Adrenal gland (tissue), 12 donors: ENCODE data around the gene TPPP3. TPM values are rescaled to one million over a fixed set of nuclear protein-coding genes. Genes with fewer than 3 reads are reported as not detected.
"Not testable (repeated sequence)": the region's sequence is repeated elsewhere in the genome, so short reads cannot be mapped to it uniquely, and the experiment has no call there.

ENCODE experiments used
- DNase-seq, 7 donors: peaks; one replicate each; pipeline ENCODE4 v3.0.0-alpha.2; 2019 to 2020
- H3K27ac ChIP-seq, 5 donors: fragments of 200-600 bp; sonication (generic) in 4 of 5; 1 replicate in 3 of 5; 2 replicates in 2 of 5; pipeline versions ENCODE4 v1.5.1 to v1.8.0; 2016 to 2020; ENCODE audit warnings: mild to moderate bottlenecking in 1 of 5
- H3K27me3 ChIP-seq: fragments of 200-600 bp; 2 replicates; pipeline ENCODE4 v1.8.0; 2021
- H3K36me3 ChIP-seq, 2 donors: fragments of 200-600 bp; replicated peaks in 1 of 2; 1 replicate in 1 of 2; 2 replicates in 1 of 2; pipeline versions ENCODE4 v1.5.1 to v1.8.0; 2018 to 2022
- H3K4me1 ChIP-seq, 2 donors: fragments of 200-600 bp; replicated peaks in 1 of 2; 1 replicate in 1 of 2; 2 replicates in 1 of 2; pipeline versions ENCODE4 v1.5.1 to v1.8.0; 2018 to 2021
- H3K4me3 ChIP-seq, 4 donors: fragments of 200-600 bp; sonication (generic) in 3 of 4; one replicate each; pipeline ENCODE4 v1.5.1; 2016 to 2018
- H3K9me3 ChIP-seq, 3 donors: fragments of 200-600 bp; sonication (generic) in 1 of 3; replicated peaks in 1 of 3; 1 replicate in 2 of 3; 2 replicates in 1 of 3; pipeline versions ENCODE4 v1.5.1 to v1.8.0; 2016 to 2021
- POLR2A ChIP-seq, 2 donors: fragments of 450-650 bp; IDR thresholded peaks; one replicate each; pipeline ENCODE4 v1.6.1; 2017; ENCODE audit warnings: antibody characterized with exemption in 2 of 2, mild to moderate bottlenecking in 2 of 2, moderate library complexity in 1 of 2
- WGBS, 4 donors: extraction: QIAGEN DNeasy Blood & Tissue Kit in 2 of 4; methylation state at CpG; one replicate each; pipeline versions ENCODE4 v1.1.5 to v1.1.7; 2013 to 2017; 5-methylcytosine and 5-hydroxymethylcytosine counted together
- intact Hi-C, 2 donors: fragments of 100-400 bp; cut with DNase I; formaldehyde crosslinking; loops; one replicate each; pipeline versions ENCODE4 v1.14.1 to v1.15.0; 2022 to 2023
- polyA plus RNA-seq, 3 donors: library from polyadenylated mRNA; stranded (reverse); fragments of 200-250 nt in 2 of 3; fragments of 350-450 nt in 1 of 3; fragmentation: Illumina TruSeq in 1 of 3; extraction: RNeasy Lipid Tissue Mini Kit (QIAGEN cat#74804) in 1 of 3; gene quantifications; one replicate each; pipeline ENCODE4 v1.2.3, GENCODE V29; 2013 to 2014
- total RNA-seq, 9 donors: library from RNA; depleted of rRNA in 4 of 9; stranded (reverse); fragments of >200 nt in 4 of 9; fragments of 120-200 nt in 1 of 9; fragmentation: NEBNext Ultra II Directional in 1 of 9; extraction: Animal tissue kit (Norgen Biotek cat#: 25700) in 1 of 9; gene quantifications; one replicate each; pipeline versions ENCODE4 v1.1.0 to v1.2.4, GENCODE V29; 2013 to 2023
- TF ChIP-seq, protein P1 (sequence below), 6 experiments: fragments of 450-650 bp in 4 of 6; fragments of 200-600 bp in 2 of 6; sonication (generic) in 1 of 6; IDR thresholded peaks; 1 replicate in 5 of 6; 2 replicates in 1 of 6; pipeline versions ENCODE4 v1.5.1 to v1.8.0; 2016 to 2021; ENCODE audit warnings: antibody characterized with exemption in 6 of 6, mild to moderate bottlenecking in 2 of 6, moderate library complexity in 1 of 6
- donor health status: healthy with polysubstance abuse.
- donor health status: Bipolar disorder and iron deficiency.
- donor health status: DM: yes; HTN: yes; CAD: no.
- donor health status: DM: no; HTN: no; CAD: no.
- donor health status: DM: no; HTN: no; CAD: no.
- donor health status: DM: yes; HTN: yes; CAD: no.

The TPPP3 gene
- total and polyA plus RNA-seq, 12 donors: 1.1 to 22.7 (median 7.5) TPM; not detected in 1

DNA sequence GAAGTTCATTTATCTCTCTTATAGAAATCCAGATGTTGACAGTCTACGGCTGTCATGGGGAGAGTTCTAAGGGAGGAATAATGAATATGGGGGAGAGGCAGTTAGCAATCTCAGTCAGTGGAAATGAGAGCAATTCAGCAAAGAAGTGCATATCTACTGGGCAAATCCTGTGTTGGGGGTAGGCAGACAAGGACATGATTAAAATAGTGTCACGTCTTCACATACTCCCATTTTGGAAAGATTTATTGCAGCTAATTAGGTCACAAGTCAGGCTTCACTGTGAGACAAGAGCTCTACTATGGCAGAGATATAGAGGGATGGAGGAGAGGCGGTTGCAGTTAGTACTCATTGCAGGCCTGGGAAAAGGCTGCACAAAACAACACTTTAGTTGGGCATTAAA is 36.9 kb downstream of the TPPP3 start:
- Histone ChIP-seq H3K4me1 (no peaks in the 10 kb centered on the region), H3K36me3 (no peaks in the 10 kb centered on the region), H3K27ac (no peak overlapping the region), H3K27me3 (no peaks in the 10 kb centered on the region), H3K4me3 (no peak overlapping the region), H3K9me3 (no peaks in the 10 kb centered on the region)
- DNase-seq: no peak
- WGBS, 4 donors: 64 to 84% (median 74%) methylated on average over 3 of the region's 3 CpGs
- intact Hi-C loops: no loop called here
- no peak for TF ChIP-seq POLR2A (IDR thresholded peaks at IDR 0.05)
- TF ChIP-seq, protein P1, sequence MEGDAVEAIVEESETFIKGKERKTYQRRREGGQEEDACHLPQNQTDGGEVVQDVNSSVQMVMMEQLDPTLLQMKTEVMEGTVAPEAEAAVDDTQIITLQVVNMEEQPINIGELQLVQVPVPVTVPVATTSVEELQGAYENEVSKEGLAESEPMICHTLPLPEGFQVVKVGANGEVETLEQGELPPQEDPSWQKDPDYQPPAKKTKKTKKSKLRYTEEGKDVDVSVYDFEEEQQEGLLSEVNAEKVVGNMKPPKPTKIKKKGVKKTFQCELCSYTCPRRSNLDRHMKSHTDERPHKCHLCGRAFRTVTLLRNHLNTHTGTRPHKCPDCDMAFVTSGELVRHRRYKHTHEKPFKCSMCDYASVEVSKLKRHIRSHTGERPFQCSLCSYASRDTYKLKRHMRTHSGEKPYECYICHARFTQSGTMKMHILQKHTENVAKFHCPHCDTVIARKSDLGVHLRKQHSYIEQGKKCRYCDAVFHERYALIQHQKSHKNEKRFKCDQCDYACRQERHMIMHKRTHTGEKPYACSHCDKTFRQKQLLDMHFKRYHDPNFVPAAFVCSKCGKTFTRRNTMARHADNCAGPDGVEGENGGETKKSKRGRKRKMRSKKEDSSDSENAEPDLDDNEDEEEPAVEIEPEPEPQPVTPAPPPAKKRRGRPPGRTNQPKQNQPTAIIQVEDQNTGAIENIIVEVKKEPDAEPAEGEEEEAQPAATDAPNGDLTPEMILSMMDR (IDR thresholded peaks at IDR 0.05): no peak

DNA sequence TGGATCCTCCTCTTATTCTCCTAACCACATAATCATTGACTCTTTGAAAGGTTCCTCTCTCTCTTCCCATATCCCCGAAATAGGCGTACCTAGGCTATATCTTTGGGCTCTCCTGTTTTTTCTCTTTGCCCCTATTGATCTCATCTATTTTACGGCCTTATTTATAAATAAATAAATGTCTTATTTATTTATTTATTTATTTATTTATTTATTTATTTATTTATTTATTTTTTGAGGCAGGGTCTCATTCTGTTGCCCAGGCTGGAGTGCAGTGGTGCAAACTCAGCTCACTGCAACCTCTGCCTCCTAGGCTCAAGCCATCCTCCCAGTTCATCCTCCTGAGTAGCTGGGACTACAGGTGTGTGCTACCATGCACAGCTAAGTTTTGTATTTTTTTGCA is 40.8 kb downstream of the TPPP3 start:
- WGBS, 4 donors: 91 to 98% (median 95%) methylated on average over 3 of the region's 3 CpGs
- H3K27ac ChIP-seq, H3K4me3 ChIP-seq, H3K4me1 ChIP-seq, H3K9me3 ChIP-seq, H3K36me3 ChIP-seq, intact Hi-C loops, DNase-seq, H3K27me3 ChIP-seq: not testable (repeated sequence)

DNA sequence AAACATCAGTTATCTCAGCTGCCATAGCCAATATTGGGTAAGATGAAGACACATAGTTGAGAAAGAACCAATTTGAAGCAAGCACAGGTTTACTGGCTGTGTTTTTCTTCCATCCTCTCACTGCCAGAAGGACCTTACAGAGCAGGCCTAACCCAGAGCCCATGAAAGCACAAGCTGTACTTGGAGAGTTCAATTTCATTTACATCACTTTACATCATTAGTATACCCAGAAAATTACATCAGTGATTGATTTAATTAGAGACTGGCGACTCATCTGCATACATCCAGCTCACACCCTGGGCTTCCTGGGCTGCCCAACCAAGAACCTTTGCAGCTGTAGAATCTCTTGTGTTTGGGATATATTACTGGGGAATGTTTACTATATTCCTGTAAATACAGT is 43.0 kb downstream of the TPPP3 start:
- no peak for DNase-seq
- TF ChIP-seq, protein P1 (IDR thresholded peaks at IDR 0.05): no peak
- TF ChIP-seq POLR2A (IDR thresholded peaks at IDR 0.05): no peak
- Histone ChIP-seq H3K4me3 (no peak overlapping the region), H3K36me3 (no peaks in the 10 kb centered on the region), H3K4me1 (no peaks in the 10 kb centered on the region), H3K27ac (no peak overlapping the region), H3K9me3 (no peaks in the 10 kb centered on the region), H3K27me3 (no peaks in the 10 kb centered on the region)
- WGBS, 4 donors: 71 to 91% (median 86%) methylated on average over 1 of the region's 1 CpG
- intact Hi-C loops: no loop called here

DNA sequence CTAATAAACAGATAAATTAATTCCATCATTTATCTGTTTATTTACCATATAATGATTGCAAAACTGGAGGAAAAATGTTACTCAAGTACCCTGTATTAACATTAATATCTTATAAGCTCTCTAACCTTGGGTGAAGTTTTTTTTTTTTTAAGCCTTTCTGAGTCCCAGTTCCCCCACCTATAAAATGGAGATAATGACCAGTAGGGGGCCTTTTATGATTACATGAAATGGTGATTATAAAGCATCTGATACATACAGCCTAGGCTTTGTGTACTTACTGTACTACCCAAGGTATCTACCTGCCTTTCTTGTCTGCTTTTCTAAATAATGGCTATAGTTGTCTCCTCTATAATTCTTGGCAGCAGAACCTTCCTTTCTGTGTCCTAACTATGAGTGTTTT is 44.1 kb downstream of the TPPP3 start:
- H3K4me1 ChIP-seq: no peaks in the 10 kb centered on the region
- H3K27me3 ChIP-seq: no peaks in the 10 kb centered on the region
- H3K4me3 ChIP-seq: no peak overlapping the region
- DNase-seq: no peak
- no peak for TF ChIP-seq POLR2A (IDR thresholded peaks at IDR 0.05)
- TF ChIP-seq, protein P1 (IDR thresholded peaks at IDR 0.05): peak in 4 of 6 experiments; percentile 19 to 49 (median 30)
- H3K36me3 ChIP-seq: no peaks in the 10 kb centered on the region
- no peak overlapping the region for H3K27ac ChIP-seq
- H3K9me3 ChIP-seq: no peaks in the 10 kb centered on the region
- intact Hi-C loops: no loop called here

DNA sequence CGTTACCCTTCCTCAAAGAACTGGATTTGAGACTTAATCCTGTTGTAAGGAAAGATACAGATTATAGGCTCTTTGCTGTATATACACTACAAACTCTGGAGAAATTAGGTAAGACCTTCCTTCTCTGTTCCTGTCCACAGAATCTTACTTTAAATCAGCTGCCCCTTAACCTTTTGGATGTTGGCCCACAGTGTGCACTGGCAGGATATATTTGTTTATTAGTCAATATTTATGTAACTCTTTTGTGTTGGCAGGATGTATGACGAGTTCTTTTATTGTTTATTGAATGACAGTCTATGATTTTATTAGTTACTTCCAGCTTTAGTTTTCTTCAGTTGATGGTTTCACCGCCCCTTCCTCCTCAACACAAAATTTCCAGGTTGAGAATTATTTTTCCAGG is 47.0 kb downstream of the TPPP3 start:
- H3K9me3 ChIP-seq: no peaks in the 10 kb centered on the region
- H3K27ac ChIP-seq: no peak overlapping the region
- WGBS, 4 donors: 75 to 85% (median 81%) methylated on average over 3 of the region's 3 CpGs
- no peaks in the 10 kb centered on the region for H3K27me3 ChIP-seq
- no peaks in the 10 kb centered on the region for H3K4me1 ChIP-seq
- intact Hi-C loops: no loop called here
- TF ChIP-seq, protein P1 (IDR thresholded peaks at IDR 0.05): no peak
- TF ChIP-seq POLR2A (IDR thresholded peaks at IDR 0.05): no peak
- no peak overlapping the region for H3K4me3 ChIP-seq
- no peaks in the 10 kb centered on the region for H3K36me3 ChIP-seq
- DNase-seq: peak in 1 of 7 donors; percentile 23
